HG02870 (cell line): ENCODE results near the gene SPEG.

Experiments
- ATAC-seq: cut with Tn5 transposase; IDR thresholded peaks from one replicate; pipeline ENCODE4 v1.9.1; 2021; ENCODE audit warnings: mild to moderate bottlenecking, moderate library complexity; ENCODE audit not compliant: unreplicated experiment

SPEG gene

DNA sequence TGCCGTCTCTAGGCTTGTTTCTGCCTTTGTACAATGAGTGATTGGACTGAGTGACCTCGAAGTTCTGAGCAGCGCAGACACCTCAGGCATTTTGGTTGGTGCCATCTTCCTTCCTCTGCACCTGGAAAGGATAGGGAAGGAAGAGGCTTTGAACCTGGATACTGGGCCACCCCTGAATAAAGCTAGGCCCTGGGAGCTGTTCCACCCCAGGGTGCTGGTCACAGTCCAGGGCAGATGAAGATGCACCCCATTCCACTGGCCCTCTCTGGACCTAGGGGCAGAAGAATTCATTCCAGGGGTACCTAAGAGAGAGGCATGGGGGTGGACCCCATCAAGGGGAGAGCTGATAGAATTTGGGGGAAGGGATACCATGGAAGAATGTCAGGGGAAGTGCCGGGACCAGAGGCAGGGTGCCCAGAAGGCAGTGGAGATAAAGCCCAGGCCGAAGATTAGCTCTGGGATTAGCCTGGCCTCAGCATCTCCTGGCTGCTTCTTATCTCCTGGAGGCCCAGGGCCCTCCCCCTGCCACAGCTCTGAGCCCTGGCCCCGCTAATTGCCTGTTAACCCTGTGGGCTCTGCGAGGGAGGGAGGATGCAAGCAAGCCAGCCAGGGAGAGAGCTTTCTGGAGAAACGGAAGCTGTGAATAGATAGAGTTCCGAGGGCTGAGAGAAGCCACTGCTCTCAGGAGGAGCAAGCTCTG is 91.0 kb downstream of the SPEG start:
- no peak for ATAC-seq

GRCh38 chr2:219526320-219527075 is 91.9 kb downstream of the SPEG start:
- no peak for ATAC-seq

- ATAC-seq, result no peak
Measured at GRCh38 chr2:219527076-219527394, 92.4 kb downstream of the SPEG start.

DNA sequence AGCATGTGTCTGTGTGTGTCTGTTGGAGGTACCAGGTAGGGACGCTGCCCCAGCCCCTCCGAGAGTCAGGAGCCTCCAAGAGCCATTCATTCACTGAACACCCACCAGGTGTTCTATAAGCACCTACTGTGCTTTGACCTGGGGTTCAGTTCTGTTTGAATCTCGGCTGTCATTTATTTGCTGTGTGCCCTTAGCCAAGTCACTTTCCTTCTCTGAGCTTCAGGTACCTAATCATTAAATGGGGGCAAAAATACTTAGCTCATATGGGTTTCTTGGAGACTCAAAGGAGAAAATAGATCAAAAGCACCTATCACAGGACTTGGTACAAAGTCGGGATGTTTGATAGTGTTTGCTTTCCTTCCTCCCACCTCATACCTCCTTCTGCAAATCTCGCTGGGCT is 92.8 kb downstream of the SPEG start:
- no peak for ATAC-seq

DNA sequence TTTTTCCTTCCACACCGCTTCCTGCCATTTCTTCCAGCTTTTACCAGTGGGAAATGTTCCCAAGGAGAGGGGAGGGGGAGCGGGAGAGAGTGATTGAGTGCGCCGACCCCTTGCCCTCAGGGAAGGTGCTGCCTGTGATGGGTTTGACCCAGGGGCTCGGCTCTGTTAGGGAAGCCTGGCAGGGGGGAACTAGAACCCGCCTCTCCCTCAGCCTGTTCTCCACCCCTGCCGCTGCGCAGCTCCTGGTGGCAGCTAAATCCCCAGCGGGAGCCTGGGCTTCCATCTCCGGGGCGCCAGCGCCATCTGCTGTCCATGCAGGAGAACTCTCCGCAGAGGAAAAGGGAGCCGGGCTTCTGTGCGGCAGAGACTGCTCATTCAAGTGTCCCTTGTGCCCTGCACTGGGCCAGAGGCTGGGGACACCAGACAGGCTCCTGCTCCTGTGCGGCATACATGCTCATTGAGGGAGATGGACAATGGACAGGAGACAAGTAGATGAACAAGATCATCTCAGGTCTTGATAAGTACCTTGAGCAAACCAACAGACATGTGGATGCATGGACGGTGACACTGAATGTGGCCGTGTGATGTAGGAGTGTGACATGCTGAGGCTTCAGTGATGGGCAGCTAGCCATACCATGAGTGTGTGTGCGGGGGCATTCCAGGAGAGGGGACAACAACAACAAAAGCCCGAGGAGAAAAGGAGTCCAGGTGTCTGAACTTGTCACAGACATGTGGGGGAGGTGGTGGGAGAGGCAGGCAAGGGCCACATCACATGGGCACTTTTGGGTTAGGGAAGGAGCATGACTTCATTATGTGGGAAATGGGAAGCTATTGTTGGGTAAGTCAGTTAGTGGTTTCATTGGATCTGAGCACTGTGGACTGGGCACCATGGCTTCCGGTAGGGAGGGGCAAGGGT is 95.7 kb downstream of the SPEG start:
- peak; percentile 92 for ATAC-seq

DNA sequence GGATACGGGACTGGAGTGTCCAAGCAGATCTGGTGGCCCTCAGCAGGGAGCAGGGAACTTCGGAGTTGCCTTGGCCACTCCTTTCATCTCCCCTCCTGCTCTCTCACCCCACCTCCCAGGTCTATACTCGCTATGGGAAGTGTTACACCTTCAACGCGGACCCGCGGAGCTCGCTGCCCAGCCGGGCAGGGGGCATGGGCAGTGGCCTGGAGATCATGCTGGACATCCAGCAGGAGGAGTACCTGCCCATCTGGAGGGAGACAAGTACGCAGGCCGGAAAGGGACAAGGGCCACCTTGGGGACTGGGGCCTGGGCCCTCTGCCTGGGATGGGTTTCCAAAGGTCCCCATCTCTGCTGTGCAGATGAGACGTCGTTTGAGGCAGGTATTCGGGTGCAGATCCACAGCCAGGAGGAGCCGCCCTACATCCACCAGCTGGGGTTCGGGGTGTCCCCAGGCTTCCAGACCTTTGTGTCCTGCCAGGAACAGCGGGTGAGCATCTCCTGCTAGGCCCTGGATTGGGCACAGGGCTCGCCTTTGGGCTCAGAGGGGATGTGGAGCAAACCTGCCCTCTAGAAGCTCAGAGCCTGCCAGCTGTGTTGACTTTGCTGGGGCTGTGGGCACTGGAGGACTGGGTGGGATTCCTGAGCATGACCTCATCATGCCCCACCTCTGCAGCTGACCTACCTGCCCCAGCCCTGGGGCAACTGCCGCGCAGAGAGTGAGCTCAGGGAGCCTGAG is 97.2 kb downstream of the SPEG start:
- ATAC-seq, result no peak

DNA sequence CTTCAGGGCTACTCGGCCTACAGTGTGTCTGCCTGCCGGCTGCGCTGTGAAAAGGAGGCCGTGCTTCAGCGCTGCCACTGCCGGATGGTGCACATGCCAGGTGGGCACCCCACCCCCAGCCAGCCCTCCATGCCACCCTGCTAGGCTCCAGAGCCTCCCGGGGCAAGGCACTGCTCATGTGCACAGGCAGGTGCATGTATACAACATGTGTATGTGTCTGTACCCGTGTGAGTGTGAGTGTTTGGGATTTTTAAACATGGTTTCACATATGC is 97.7 kb downstream of the SPEG start:
- ATAC-seq, result no peak

- ATAC-seq, result no peak
Measured at GRCh38 chr2:219533930-219534661, 99.5 kb downstream of the SPEG start.

DNA sequence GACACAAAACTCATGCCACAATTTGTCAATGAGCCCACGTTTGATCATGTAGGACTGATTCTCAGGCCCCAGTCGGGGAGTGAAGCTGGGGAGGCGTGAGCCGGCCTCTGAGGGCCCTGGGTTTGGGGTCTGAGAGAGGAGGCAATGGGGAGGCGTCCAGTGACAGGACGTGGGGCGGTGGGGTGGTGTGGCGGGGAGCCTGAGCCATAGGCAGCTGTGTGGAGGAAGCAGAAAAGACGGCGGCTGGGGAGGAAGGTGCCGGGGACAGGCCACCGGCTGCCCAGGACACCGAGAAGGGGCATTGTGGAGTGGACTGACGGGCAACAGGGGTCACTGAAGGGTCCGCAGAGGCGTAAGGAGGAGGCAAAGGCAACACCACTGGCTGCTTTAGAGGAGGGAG is 101.8 kb downstream of the SPEG start:
- ATAC-seq, result no peak

GRCh38 chr2:219536967-219537366 is 102.3 kb downstream of the SPEG start:
- no peak for ATAC-seq

- ATAC-seq, result no peak
Measured at GRCh38 chr2:219537657-219538488, 103.2 kb downstream of the SPEG start.

DNA sequence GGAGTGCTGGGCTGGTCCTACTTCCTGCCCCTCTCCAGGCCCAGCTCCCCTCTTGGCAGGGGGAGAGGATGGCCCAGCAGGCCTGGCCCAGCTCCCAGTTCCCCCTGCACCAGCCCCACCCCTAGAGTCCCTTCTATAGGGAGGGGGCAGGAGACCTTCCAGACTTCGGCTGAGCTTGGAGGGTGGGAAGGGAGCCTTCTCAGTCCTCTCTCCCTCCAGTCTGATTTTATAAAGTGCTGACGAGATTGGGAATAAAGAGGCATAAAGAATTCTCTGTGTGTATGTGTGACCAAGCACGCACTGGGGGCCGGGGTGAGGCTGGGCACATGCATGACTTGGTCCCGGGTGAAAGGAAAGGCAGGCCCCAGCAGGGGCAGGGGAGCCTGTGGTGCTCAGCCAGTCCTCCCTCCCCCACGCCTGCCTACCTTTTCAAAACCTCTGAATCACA is 103.9 kb downstream of the SPEG start:
- no peak for ATAC-seq

DNA sequence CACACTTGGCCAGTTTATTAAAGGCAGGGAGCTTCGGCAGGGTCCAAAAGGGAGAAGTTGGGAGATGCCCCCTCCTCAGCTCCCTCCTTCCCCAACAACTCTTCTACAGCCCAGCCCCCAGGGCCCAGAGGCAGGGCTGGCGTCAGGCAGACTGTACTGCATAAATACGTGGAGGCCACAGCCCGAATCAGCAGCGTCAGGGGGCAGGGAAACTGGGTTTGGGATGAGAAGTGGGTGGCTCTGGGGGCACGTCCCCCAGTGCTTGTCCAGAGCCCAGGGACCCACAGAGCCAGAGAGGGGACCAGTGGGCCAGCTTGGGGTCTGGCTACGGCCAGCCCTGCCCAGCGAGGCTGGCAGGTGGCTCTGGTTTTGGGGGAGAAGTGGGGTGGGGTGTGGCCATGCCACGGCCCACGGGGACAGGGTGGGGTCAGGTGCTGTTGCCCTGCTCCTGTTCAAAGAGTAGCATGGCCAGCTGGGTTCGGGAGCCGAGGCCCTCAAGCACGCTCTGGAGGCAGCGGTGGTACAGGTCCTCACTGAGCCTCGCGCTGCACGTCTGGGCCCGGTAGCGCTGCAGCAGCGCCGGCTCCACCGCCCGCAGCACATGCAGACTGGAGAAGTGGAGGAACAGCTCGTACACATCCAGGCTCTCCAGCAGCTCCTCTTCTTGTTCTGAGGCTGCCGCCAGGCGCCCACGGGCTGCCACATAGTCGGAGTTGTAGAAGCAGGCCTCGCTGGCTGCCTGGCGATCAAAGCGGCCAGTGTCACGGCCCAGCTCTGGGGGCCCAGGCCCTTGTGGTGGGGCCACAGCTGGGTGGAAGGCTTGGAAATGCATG is 104.5 kb downstream of the SPEG start:
- ATAC-seq, result no peak

- no peak for ATAC-seq
Measured at GRCh38 chr2:219539926-219540678, 105.5 kb downstream of the SPEG start.

DNA sequence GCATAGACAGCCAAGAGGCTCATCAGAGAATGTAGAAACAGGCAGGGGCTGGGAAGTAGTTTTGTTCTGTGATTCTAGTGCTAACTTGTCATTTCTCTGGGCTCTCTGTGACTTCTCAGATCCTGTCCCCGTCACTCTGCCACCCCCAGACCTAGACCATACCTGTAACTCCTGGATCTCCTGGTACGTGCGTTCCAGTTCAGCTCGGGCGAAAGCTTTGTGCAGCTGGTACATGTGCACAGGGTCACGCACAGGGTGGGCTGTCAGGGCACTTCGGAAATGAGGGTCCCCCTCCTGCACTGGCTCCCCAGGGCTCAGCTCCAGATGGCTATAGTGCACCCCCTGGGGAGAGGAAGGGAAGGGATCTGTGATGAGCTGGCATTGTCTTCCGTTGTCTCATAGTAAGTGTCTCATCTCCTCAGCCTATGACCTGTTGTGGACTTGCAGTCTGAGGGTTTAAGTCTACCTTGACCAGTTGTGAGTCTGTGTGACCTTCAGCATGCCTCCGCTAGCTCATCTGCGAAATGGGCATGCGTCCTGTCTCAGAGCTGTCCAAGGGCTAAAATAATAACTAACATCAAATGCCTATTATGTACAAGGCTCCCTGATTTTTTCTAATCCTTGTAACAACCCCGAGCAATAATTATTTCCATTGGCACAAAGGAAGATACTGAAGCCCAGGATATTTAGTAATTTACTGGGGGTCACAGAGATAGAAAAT is 106.3 kb downstream of the SPEG start:
- no peak for ATAC-seq

GRCh38 chr2:219541611-219542180 is 107.1 kb downstream of the SPEG start:
- ATAC-seq, result peak; percentile 40
